ENCODE data around the gene IFT43.

Gene IFT43

DNA sequence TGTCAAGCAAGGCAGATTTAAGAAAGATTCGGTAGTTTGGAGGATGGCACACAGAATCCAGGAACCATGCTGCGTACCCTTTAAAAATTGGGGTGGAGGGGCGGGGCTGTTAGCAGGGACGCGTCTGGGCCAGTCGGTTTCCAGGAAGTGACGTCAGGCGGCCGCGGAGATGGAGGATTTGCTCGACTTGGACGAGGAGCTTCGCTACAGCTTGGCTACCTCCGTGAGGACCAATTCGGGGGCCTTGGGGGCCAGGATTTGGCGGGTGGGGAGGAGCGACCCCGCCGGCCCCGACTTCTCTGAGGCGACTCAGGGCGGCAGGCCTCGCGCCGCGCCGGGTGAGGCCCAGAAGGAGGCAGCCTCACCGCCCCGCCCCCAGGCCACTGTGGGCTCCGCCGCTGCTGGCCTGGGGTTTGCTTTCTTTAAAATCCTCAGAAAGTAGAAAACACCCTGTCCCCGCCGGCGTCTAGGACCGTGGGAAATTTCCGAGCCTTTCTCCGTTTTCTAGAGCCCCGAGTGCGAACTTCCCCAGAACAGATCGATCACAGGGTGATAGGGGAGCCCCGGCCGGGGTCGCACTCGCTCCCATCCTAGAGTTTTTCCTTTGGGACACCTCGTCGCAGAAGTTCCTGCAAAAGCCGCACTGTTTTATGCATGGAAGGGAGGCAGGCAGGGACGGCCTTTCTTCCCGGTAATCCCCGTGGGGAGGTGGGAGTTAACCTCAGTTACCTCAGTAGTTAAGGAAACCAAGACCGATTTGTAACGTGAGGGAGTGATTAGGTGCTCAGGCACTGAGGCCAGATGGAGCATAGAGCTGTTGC, at the start of gene IFT43:
Gene IFT43 (plus strand): TSS at position 146 of the 821 bp plus-strand sequence. CDS start 24 bp downstream, at position 170.
- peak; percentile 83 for DNase-seq

DNA sequence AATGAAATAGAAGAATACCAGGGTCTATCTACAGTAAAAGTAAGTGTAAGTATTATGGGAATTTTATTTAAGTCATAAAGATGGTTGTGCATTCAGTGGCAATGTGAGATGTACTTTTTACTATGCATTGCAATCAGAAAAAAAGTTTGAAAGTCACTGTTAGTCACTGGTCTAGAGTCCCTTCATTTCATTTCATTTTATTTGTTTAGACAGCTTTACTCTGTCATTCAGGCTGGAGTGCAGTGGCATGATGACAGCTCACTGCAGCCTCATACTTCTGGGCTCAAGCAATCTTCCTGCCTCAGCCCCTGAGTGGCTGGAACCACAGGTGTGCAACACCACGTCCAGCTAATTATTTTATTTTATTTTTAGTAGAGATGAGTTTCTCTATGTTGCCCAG, 46.4 kb upstream of the IFT43 start:
- DNase-seq = no peak

DNA sequence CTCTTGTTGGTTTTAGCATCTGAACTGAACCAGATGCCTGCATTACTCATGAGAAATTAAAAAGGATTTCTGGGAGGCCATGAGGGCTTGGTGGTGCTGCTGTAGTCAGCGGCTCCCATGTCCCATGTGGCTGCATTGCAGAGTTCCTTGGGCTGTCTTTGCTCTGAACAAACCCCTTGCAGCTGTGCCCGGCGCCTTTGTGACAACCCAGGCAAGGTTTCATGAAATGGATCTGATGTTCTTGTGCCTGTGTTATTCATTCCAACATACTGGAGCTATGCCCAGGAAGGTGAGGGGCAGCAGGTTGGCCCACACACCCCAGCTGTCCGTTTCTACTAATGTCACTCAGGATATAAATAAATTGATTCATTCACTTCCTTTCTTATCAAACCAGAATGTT, 44.5 kb upstream of the IFT43 start:
- DNase-seq = peak; percentile 54

DNA sequence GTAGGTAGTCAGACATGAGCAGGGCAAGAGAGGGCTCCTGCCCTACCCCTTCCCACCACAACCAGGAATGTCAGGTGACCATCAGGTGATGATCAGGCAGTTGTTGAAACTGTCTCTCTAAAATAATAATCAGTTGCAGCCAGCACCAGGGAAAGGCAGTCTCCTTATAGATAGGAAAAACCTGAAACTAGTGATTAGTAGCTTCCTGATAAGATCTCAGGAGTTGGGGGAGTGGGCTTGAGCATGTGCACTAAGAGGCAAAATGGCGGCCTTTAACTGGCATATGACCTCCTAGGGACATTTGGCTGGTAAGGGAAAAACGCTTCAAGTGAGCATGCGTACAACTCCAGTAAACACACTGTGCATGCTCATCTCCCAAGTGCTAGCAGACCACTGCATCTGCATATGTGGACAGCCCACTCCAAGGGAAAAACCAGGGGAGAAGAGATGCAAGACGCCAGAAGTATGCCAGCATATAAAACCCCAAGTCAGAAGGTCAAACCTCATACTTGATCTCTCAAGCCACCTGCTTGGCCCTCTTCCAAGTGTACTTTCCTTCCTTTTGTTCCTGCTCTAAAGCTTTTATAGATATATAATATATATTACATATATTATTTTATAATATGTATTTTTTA, 40.8 kb upstream of the IFT43 start:
- DNase-seq = no peak

DNA sequence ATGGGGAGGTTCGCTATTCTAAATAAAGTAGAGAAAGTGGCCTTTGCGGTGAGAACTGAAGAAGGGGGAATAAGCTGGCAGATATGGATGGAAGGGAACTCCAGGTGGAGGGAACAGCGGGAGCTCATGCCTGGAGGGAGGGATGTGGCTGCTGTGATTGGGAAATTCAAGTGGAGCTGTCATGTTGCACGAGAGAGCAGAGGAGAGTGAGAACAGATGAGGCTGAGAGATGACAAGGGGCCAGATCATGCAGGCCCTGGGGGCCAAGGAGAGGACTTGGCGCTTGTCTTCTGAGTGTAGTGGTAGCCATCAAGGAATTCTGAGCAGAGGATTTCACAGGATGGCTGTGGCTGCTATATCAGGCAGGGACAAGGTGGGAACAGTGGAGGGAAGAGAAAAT, 38.8 kb upstream of the IFT43 start:
- DNase-seq = no peak

DNA sequence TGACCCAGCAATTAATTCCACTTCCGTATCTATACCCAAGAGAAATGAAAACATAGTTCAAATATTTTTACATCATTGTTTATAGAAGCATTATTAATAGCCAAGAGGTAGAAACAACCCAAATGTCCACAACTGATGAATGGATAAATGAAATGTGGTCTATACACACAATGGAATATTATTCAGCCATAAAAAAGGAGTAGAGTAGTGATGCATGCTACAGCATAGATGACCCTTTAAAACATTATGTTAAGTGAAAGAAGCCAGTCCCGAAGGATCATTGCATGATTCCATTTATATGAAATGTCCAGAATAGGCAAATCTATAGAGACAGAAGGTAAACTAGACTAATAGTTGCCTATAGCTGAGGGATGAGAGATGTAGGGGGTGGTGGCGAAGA, 33.1 kb upstream of the IFT43 start:
- no peak for DNase-seq

DNA sequence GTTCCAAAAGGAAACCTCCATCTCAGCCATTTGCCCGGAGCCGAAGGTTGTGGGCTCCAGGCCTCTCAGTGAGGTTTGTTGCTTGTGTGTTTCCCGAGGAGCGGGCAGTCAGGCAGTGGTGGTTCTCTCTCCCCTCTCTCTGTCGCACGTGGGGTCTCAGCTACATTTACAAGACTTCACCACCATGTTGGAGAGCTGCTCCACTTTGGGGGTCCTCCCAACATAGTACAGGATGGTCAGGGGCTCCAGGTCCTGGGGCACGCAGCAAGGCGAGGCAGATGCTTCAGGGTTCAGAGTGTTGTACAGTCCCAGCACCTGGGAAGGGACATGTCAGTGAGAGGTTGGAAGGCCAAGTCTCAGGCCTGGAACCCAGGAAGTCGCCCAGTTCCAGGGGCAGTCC, 26.5 kb upstream of the IFT43 start:
- DNase-seq = no peak

DNA sequence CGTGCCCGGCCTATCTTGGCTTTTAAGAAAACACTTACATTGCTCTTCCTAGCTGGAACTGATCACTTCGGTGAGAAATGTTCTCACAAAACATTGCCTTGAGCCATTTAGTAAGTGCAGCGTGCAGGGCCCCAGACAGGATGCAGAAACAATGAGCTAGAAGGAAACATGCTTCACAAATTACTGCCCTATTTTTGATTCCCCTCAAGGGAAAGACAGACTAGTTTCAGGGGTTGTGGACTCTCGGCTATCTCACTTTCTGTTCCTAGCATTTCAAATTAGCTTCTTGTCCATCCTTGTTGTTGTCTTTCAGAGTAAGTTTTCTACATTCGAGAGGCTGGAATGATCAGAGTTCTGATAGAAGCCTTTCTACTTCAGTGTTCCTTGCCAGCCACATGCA, 25.3 kb upstream of the IFT43 start:
- DNase-seq = no peak

DNA sequence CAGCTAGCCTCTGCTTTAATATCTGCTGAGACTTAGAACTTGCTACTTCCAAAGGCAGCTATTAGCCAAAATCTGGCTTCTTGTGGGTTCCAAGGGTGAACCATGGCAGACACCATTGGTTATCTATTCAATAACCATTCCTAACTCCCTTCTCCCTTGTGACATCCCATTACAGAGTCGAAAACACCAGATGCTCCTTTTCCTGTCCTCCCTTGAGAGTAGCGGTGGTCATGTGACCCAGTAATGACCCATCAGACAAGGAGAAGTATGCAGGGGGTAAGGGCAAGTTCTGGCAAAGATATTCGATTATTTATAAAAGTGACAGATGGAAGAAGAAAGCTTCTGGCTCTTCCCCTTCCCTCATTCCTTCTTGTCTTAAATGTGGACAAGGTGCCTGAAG, 23.9 kb upstream of the IFT43 start:
- peak; percentile 42 for DNase-seq

DNA sequence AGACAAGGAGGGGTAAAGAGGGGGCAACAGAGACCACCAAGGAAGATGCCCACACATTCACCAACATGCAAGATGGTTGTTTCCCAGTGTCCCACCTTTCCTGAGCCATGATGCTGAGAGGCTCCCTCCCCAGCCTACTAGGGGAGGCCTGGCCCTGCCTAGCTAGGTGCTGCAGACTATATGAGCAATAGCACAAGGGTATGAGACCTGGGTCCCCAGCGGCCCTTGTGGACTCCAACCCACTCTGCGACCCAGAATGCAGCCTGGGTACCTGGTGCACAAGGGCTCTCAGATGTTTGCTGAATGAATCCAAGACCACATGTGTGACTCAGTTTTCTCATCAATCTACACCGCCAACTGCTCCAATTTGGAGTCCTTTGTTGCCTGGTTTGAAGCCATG, 17.7 kb upstream of the IFT43 start:
- DNase-seq = no peak

DNA sequence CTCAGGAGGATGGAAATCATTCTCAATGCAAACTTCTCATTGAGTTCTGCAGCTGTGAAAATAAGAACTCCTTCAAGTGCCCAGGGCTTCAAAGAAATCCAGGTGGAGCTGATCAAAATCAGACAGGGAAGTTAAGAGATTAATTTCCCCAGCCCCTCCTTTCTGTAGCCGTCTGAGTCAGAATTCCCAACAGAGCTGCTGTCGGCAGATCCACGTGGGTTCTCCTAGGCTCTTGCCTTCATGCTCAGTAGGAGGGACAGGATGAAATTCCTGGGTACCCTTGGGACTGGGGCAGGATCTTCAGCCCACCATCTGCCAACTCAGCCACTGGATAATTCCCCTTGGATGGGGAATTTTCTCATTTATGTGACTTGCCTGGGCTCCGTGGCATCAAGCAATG, 17.1 kb upstream of the IFT43 start:
- DNase-seq = peak; percentile 80

DNA sequence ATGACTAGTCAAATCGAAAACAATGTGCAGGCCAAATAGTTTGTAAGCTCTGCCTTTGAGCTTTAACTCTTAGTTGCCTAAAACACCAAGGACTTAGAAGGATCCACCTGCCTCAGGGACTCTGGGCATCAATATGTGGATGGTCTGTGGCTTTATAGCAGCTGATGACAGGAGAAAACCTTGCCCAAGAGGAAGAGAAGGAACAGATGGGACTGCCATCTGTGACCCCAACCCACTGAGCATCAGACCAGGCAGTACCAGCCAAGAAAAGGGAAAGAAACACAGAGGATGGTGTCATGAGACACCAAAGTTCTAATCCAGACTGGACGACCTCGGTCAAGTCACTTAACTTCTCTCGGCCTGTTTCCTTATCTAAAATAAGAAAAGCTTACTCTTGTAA, 16.4 kb upstream of the IFT43 start:
- peak; percentile 44 for DNase-seq

DNA sequence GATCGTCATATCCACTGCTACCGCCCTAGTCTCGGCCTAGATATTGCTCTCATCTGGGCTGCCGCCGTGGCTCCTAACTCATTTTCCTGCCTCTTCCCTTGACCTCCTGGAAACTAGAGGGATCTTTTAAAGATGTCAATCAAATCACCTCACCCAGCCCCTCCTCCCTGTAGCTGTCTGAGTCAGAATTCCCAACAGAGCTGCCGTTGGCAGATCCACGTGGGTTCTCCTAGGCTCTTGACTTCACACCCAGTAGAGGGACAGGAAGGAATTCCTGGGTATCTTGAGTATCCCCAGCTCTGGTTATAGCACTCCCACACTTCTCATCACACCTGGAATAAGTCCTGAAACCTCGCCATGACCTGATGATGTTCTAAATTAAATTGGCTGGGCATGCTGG, 15.7 kb upstream of the IFT43 start:
- no peak for DNase-seq

DNA sequence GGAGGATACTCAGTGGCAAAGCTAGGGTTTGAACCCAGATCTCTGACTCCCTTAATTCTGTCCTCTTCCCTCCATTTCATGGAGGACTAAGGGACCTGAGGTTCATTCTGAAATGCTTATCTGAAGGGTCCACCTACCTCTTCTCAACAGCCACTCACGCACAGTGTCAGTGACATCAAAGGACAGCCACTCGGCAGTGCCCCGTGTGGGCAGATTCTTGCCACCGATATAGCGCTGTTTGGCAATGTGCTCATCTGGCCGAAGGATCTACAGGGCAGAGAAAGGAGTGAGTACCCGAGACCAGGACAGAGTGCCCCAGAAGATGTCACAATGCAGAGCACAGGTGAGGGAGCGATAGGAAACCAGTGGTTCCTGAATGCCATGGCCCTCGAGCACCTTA, 14.6 kb upstream of the IFT43 start:
- no peak for DNase-seq

DNA sequence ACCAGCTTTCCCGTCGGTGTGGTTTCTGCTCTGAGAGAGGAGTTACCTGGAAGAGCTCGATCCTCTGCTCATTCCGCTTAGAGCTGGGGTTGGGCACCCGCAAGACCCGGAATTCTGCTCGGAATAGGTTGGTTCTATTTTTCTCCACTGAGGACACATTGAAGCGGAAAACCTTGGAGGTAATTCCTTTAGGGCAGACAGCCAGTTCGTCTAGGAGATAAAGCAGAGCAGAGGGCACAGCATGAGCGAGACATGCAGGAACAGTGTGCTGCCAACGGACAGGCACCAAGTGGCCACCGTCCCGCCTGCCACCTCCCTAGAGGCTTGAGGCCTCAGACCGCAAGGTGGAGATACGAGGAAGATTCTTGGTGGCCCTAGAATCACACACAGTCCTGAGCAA, 14.1 kb upstream of the IFT43 start:
- DNase-seq = no peak

DNA sequence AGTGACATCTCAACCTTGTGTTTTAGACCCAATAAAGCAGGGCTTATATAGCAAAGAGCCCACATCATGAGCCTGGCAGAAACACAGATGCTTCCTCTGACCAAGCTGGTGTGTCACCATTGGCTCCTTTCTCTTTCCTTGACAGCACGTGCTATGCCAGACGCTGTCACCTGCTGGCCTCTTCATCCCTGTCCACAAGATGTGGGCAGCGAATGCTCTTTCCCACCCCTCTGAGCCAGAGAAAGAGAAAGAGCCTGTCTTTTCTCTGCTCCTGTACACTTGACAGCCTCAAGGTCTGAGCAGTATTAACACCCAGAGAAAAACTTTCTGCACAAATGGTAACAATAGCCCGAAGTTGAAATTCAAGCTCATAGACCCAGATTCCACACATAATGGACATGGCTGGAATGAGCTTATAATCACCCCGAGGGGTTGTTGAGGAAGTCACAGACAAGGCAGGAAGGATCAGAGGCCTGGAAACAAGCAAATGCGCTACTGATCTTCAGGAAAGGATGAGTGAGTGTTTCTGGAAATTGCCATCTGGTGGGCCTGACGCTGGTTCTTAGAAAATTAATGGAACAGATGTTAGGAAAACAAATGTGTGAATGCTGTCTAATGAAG, 12.7 kb upstream of the IFT43 start:
- DNase-seq = peak; percentile 88

DNA sequence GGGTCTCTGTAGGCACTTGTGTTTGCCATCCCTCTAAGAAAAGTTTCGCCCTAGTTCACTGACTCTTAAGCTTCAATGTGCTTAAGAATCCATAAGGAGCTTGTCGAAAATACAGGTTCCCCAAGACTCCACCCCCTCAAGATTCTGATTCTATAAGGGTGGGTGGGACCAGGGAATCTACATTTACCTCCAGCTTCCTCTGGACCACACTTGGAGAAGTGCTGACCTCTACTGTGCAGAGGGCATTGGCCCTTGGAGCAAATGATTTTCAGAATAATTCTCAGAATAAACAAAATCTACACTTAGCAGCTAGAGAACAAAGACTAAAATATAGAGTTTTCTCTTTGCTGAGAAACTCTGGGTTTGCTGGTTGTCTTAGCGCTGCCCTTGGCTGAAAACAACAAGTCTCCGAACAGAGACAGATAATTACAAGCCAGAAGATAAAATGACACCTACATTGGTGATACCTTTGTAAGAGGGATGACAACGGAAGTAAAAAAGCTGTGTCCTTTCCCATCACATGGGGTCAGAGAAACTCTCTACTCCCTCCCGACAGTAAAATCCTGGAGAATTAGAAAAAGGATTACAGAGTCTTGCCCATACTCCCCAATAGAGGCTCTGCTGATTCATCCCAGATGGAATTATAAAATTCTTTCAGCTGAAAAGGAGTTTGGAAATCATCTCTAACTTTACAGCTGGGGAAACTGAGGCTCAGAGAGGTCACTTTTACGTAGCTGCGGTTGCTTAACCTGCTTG, 8.6 kb upstream of the IFT43 start:
- peak; percentile 58 for DNase-seq

DNA sequence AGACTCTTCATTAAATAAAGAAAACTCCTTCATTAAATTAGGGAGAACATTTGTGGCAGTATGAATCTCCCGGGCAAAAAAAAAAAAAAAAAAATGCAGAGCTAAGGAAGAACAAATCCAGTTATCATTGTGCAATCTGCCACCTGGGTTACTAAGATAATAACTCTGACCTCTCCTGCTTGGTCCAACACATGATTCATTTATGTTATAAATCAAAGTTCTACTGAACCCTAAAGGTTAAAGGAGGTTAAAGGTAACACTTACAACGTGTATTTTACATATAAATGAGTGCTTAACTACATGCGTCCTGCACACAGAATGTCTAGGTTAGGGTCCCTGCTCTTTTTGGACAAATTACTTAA, 8.0 kb upstream of the IFT43 start:
- peak; percentile 69 for DNase-seq

DNA sequence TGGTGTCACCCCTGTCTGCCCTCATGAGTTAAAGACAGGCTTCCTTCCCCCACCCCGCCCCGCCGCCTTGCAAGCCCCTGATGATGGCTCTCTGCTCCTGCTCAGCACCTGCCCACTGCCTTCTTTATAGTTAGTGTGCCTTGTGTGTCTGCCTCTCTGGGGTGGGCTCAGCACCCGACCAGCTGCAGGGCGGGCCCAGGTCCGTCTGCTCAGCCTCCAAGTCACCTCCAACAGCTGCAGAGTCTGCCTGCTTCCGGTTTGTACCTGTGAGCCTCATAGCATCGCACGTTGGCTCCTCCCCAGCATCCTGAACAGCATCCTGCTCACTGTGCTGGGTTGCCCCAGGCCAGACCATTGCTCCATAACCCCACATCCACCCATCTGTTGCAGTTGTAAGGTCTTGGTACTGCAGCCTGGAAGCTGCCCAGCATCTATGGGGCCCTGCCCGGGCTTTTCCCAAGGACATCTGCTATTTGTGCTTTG, 7.3 kb upstream of the IFT43 start:
- peak; percentile 40 for DNase-seq

DNA sequence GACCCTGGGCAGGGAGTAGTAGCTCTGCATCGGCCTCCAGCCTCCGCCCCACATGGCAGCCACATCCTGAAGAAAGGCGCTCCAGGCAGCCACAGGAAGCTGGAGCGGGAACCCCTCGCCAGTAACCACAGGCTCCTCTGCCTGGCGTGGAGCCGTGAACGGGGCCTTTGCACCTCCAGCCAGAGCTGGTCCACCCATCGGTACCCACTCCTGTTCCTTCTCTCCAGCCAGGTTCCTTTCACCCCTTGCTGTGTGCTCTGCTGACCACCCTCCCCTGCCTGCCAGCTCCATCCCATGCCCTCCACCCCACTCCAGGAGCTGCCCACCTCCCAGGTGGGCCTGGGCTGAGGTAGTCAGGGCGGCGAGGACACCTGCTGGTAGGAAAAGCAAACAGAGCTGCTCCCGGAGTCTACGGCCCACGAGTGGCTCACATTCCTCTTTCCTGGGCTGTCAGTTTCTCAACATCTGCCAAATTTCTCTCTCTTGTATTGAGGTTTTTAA, 6.4 kb upstream of the IFT43 start:
- peak; percentile 59 for DNase-seq

DNA sequence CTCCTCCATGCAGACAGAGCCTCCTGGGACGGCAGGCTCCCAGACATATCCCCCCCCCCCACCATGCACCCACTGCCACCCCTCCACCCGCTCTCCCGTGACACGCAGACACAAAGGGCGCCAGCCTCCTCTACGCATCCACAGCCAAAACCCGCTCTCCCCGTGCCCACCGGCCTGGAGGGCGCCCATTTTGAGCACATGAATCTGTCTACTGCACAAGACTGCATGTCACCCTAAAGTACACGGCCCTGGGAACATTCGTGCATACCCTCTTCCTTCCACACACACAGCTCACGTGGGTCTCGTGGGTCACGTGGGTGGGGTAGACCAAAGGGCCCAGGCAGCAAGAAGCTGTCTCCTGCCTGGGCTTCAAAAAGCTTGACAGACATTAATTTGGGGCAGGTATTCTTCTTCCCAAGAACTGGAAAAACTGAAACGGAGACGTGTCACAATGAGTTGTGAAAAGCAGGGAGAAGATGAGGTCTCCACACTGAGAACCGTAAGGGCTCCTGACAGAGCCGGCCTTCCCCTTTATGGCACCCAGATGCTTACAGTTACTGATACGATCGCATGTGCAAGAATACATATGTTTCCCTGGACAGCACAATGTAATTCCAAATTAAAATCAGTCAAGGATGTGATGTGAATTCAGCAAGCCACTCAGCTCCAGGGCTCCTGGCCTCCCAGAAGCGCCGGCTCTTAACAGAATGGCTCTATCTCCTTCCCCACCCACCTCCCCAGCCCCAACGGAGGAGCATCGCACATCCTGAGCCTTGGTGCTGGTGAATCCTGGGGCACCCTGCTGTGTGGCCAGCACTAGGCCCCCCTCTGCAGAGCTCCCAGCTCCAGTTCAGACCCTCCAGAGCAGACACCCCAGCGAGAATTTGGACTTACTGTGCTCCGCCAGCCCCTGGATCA, 5.7 kb upstream of the IFT43 start:
- DNase-seq = no peak

DNA sequence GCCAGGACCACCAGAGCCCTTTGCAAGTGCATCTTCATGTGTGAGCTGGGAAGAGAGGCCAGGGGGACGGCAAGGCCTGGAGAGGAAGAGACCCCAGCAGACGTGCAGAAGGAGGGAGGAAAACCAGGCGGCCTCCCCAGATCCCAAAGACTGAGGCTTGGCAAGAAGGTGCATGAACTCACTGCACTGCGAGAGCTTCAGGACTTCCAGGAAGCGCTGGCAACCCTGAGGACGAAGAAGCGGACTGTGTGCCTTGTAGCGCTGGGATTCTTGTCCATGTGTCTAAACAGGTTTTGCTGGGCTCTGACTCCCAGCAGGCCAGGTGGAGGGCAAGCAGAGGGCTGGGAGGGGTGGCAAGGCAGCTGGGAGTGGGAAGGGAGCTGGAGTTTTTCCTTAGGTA, 4.7 kb upstream of the IFT43 start:
- no peak for DNase-seq

Measured in NCI-H82 (cell line).